ENCODE data around the gene SYT3.
"Not testable (repeated sequence)": the region's sequence is repeated elsewhere in the genome, so short reads cannot be mapped to it uniquely, and the experiment has no call there.

Gene SYT3

DNA sequence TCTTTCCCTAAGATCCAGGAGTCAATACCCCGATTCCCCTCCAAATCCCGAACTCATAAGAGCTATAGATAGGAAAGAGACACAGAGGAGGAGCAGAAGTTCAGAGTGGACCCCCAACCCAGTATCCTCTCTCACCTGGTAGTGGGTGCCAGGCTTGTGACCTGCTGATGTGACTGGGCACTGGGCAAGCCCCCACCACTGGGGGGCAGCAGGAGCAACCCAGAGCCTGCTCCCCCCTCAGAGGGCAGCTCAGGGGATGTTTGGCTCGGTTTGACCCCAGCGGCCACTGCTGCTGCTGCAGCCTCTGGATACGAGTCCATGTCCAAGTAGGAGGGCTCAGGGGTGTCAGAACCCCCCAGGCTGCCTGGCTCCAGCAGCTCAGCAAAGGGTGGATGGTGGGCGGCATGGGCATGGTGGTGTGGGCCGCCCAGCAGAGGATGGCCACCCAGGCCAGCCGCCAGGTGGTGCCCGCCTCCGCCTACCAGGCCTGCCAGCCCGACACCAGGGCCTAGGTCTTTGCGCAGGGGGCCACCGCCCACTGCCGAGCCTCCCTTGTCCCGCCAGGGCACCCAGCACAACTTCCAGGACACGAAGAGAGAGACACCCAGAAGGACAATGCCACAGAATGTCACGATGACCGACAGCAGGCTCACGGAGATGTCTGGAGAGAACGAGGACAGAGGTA lies 7.4 kb downstream of the SYT3 start:
- no peak for DNase-seq

DNA sequence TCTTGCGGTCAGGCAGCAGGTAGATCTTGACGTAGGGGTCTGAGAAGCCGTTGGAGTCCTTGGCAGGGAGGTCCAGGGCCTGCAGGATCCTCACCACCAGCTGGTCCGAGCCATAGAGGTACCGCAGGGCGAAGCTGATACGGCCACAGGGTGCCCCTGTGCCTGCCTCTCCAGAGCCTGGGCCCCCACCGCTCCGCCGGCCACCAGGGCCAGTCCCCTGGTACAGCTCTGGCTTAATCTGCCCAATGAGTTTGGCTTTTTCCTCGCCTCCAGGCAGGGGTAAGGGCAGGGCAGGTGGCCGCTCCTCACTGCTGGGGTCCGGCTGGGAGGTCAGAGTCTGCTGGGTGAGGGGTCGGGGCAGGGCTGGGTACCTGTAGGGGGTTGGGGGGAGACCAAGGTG lies 9.9 kb downstream of the SYT3 start:
- DNase-seq = no peak

DNA sequence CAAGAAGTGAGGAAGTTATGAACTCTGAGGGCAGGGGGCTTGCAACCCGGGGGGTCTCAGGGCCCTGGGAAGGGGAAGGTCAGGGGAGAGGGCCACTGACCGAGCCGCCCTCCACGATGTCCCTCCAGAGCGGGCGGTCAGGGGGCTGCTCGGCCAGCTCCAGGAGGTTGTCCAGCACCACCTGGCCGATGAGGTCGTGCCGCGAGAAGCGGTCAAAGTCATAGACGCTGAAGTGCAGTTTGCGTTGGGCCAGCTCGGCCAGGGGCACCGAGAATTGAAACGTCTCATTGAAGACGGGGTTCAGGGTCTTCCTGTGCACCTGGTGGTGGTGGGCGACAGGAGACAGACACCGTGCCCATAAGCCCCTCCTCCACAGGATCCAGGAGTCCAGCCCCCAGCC lies 10.5 kb downstream of the SYT3 start:
- no peak for DNase-seq

DNA sequence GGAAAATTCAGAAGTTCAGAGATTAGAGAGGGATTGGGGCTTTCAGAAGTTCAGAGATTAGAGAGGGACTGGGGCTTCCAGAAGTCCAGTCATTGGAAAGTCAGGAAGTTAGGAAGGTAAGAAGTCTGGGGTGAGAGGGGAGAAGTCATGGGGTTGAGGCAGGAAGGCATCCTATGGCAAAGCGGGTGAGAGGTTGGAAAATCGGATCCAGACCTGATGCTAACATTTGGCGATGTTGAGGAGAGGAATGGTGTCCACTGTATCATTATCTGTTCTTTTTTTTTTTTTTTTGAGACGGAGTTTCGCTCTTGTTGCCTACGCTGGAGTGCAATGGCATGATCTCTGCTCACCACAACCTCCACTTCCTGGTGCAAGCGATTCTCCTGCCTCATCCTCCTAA lies 11.1 kb downstream of the SYT3 start:
- DNase-seq = no peak

DNA sequence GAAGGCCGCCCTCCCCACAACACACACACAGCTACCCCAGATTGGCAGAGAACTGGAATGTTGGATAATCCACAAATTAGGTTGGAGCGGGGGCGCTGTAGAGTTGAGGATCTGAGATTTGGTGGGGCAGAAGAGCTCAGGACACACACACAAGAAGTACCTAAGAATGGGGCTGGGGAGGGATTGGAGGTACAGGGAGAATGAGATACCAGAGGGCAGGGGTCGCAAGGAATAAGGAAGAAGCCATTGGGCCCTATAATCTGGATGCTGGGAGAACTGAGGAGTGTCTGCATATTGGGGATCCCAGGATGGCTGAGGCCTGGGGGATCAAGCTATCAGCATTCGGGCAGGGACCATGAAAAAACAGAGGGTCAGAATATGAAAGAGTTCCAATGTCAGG lies 11.5 kb downstream of the SYT3 start:
- DNase-seq = no peak

DNA sequence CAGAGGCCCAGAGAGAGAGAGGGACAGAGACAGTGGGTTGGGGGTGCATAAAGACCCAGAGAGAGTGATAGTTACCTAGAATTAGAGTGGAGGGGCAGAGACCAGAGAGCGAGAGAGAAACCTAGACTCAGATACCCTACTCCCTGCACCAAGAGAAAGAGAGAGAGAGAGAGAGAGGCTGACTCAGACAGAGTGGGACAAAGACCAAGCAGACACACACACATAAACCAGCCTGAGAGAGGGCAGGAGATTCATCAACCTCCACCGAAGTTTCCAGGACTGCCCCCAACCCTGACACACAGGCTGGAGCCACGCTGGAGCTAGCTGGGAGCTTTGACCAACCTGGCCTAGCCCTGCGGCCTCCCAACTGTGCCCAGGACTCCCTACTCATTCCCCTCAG lies 12.9 kb downstream of the SYT3 start:
- no peak for DNase-seq

DNA sequence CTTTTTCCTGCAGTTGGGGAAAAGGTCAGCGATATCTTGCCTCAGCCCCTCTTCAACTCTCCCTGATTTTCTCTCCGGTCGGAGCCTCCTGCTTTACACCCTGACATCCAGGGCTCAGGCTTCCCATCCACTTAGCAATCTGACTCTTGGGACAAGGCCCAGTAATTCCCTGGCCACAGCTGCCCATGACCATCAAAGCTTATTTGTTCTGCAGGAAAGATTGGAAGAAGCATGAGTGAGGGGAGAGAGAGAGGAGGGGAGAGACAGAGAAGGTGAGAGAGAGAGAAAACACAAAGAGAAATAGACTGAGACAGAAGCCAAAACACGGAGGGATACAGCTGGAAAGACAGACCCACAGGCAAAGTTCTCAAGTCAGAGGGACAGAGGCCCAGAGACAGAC lies 13.7 kb downstream of the SYT3 start:
- DNase-seq = no peak

DNA sequence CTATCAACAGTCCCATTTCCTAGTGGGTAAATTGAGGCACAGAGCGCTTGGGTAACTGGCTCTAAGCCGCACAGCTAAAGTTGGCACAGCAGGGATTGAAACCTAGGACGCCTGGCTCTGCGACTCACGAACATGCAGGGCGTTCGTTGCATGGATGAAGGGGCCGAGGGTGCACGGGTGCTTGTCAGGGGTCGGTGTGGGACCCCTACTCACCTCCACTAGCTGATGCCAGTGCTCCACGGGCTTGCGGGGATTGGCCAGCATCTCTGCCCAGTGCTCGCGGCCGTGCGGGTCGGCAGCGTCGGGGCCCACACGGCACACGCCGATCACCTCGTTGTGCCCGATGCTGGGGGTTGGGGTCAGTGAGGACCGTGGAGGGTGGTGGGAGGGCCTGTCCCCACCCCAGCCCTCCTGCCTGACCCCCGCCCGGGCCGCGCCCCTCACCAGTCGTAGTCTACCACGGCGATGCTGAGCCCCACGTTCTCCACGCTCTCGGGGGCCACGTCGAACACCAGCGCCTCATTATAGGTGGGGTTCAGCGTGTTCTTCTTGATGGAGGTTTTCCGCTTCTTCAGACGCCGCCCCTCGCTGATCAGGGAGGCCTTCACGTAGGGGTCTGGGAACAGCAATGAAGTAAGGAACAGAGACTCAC lies 14.6 kb downstream of the SYT3 start:
- no peak for DNase-seq

DNA sequence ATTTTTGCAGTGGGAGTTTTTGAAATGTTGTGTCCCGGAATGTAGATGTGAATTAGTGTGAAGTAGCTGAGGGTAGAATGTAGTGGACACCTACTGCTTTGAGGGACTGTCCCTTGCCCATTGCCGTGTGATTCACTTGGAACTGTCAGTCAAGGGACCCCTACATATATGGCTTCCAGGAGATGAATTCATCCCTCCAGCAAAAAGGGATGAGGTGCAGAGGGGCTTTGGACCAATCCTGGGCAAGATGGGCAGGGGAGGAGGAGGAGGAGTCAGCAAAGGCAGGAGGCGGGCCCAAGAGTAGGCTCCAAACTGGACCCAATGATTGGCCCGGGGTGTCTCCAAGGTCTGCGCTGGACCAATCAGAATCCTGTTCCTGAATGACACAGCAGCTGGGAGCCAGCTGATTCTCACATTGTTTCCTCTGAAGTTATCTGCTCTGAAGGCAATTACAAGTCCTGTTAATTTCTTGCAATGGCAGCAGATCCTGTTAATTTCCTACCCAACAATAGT lies 19.2 kb downstream of the SYT3 start:
- DNase-seq = not testable (repeated sequence)

DNA sequence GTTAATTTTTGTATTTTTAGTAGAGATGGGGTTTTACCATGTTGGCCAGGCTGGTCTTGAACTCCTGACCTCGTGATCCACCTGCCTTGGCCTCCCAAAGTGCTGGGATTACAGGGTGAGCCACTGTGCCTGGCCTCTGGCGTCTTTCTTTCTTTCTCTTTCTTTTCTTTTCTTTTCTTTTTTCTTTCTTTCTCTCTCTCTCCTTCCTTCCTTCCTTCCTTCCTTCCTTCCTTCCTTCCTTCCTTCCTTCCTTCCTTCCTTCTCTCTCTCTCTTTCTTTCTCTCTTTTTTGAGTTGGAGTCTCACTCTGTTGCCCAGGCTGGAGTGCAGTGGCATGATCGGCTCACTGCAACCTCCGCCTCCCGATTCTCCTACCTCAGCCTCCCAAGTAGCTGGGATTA lies 20.5 kb downstream of the SYT3 start:
- DNase-seq = not testable (repeated sequence)

DNA sequence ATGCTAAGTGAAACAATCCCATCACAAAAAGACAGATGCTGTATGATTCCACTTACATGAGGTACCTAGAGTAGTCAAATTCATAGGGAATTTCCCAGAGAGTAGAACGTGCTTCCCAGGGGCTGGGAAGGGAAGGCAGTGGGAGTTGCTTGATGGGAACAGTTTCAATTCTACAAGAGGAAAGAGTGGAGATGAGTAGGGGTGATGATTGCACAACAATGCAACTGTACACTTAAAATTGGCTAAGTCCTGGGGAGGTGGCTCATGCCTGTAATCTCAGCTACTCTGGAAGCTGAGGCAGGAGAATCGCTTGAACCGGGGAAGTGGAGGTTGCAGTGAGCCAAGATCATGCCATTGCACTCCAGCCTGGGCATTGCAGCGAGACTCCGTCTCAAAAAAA lies 21.3 kb downstream of the SYT3 start:
- DNase-seq = not testable (repeated sequence)

DNA sequence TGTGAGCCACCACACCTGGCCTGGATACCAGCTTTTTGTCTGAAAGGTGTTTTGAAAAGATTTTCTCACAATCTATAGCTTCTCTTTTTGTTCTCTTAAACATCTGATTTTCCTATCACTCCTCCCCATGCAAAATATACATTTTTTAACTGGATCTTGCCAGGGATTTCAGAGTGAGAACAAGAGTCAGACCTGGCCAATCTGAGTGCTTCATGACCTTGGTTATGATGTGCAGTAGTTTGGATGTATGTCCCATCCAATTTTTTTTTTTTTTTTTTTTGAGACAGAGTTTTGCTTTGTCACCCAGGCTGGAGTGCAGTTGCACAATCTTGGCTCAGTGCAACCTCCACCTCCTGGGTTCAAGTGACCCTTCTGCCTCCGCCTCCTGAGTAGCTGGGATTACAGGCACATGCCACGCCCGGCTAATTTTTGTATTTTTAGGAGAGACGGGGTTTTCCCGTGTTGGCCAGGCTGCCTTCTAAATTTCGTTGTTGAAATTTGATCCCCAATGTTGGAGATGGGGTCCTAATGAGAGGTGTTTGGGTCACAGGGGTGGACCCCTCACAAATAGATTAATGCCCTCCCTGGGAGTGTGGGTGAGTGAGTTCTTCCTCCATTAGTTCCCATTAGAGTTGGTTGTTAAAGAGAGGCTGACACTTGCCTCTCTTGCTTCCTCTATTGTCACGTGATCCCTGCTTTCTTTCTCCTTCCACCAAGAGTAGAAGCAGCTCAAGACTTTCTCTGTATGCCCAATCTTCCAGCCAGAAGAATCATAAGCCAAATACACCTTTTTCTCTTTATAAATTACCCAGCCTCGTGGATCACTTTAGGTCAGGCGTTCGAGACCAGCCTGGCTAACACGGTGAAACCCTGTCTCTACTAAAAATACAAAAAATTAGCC lies 26.9 kb downstream of the SYT3 start:
- not testable (repeated sequence) for DNase-seq

DNA sequence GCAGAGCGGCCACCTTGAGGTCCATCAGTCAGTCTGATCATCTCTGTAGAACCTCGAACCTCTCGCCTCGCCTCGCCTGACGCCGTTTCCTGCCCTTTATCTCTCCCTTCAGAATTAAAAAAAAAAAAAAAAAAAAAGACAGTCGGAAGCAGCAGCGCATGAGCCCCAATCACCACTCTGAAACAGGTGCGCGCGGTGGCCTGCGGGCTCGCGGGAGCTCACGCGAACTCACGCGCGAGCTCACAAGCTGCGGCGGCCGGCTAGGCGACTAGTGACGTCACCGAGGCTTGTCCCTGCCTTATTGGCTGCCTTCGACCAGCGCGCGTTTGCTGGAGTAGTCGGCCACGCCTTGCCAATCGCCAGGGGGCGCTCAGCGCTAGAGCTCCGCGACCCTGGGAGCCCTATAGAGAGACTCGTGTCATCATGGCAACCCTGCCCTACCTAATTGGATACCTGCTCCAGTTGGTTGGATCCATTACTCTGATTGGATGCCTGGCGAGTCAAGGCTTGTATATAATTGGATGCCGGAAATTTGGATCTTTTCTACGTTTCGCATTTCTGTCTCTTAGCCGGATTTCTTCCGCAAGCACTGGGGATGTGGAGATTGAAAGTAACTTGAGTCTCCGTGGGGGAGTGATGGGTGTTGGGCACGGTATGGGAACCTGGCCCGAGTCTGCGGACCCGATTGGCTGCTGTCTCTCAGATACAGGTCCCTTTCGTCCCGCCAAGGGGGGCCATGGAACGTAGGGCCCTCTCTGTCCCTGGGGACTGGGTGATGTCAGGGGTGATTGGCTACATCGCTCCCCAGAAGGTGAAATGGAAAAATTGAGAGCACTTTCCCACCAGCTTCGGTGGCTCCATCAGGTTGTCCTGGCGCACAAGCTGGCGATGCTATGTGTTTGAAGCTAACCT lies 31.6 kb downstream of the SYT3 start:
- DNase-seq = peak; percentile 47

DNA sequence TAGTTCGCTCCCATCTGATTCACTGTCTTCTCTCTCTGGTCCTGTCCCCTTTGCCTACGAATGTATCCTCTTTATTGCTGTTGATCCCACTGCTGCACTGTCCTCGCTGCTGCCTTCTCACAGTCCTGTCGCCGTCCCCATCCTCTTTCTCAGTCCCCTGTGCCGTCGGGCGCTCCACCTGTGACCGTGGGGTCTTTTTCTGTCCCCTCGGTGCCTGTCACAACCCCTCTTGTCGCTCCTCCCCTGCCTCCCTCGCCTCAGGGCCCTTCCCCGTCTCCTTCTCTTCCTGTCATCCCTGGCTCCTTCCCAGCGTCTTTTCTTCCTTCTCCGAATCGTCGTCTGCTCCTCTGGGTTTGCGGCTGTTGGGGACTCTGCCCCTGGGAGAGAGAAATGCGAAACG lies 32.3 kb downstream of the SYT3 start:
- DNase-seq = no peak

DNA sequence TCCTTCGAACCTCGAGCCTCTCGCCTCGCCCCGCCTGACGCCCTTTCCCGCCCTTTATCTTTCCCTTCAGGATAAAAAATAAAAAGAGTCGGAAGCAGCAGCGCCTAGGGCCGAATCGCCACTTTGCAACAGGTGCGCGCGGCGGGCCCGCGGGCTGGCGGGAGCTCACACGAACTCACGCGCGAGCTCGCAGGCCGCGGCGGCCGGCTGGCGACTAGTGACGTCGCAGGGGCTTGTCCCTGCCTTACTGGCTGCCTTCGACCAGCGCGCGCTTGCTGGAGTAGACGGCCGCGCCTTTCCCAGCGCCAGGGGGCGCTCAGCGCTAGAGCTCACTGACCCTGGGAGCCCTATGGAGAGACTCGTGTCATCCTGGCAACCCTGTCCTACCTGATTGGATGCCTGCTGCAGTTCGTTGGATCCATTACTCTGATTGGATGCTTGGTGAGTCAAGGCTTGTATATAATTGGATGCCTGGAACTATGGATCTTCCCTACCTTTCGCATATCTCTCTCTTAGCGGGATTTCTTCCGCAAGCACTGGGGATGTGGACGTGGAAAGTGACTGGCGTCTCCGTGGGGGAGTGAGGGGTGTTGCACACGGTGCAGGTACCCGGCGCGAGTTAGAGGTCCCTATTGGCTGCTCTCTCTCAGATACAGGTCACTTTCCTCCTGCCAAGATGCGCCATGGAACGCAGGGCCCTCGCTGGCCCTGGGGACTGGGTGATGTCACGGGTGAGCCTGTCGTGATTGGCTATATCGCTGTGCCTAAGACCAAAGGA lies 33.4 kb downstream of the SYT3 start:
- not testable (repeated sequence) for DNase-seq

DNA sequence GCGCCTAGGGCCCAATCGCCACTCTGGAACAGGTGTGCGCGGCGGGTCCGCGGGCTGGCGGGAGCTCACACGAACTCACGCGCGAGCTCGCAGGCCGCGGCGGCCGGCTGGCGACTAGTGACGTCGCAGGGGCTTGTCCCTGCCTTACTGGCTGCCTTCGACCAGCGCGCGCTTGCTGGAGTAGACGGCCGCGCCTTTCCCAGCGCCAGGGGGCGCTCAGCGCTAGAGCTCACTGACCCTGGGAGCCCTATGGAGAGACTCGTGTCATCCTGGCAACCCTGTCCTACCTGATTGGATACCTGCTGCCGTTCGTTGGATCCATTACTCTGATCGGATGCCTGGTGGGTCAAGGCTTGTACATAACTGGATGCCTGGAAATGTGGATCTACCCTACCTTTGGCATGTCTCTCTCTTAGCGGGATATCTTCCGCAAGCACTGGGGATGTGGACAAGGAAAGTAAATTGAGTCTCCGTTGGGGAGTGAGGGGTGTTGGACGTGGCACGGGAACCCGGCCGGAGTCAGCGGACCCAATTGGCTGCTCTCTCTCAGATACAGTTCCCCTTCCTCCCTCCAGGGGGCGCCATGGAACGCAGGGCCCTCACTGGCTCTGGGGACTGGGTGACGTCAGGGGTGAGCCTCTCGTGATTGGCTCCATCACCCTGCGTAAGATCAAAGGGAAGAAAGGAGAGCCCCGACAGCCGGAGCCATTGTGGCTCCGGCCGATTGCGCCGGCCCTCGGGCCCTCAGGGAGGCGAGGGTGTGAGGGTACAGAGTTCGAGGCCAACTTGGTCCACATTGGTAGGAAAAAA lies 35.2 kb downstream of the SYT3 start:
- DNase-seq = not testable (repeated sequence)

DNA sequence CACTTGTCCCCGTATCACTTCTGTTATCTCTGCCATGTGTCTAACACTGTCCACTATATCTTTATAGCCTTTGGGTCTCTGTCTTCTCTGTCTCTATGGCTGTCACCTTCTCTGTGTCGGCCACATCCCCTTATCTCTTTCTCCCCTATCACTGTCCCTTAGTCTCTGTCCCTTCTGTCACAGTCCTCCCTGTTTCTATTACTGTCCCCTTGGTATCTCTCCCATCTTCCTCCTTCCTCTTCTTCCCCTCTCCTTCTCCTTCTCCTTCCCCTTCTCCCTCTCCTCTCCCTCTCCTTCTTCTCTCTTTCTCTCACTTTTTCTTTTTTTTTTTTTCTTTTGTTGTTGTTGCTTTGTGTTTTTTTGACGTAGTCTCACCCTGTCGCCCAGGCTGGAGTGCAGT lies 36.7 kb downstream of the SYT3 start:
- no peak for DNase-seq

DNA sequence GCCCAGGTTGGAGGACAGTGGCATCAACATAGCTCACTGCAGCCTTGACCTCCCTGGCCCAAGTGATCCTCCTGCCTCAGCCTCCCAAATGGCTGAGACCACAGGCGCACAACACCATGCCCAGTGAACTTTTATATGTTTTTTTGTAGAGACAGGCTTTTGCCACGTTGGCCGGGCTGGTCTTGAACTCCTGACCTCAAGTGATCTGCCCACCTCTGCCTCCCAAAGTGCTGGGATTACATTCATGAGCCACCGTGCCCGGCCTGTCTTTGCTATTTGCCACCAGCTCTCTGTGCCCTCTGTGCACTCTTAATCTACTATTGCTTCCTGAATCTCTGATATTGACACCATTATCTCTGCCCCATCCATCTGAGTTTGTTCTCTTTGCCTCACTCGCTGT lies 37.2 kb downstream of the SYT3 start:
- DNase-seq = no peak

DNA sequence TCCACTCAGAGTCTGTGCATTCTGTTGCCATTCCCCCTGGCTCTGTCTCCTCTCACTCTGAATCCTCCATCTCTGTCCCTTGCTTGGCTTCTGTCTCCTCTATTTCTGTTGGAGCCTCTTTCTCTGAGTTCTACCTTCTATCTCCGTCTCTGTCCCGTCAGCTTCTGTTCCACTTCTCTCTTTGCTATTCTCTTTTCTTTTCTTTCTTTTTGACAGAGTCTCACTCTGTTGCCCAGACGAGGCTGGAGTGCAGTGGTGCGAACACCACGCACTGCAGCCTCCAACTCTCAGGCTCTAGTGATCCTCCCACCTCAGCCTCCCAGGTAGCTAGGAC lies 37.6 kb downstream of the SYT3 start:
- no peak for DNase-seq

DNA sequence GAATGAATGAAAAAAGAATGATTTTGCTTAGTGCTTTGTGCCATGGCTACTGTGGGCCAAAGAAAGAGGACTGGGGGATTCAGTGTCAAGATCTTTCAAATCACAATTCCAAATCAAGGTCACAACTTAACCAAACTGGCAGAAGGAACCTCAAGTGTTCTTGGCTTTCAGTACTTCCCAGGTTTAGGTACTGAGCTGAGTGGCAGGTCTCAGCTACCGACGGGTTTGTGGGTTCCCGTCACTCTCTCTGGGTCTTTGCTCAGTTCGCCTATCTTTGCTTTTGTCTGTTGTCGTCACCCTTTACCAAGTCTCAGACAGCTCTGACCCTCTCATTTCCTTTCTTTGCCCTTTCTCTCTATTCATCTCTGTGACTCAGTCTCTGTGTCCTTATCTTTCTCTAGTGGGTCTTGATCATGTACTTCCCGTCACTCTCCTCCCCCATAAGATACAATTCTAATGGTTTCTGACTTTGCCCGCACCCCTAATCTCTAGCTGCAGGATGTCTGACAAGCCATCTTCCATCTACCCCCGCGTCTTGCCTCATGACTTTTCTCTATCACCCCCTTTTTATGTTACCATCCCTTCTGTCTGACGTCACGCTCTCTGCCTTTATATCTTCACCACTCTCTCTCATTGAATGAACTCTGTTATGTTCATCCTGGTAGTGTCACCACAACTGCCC lies 38.1 kb downstream of the SYT3 start:
- DNase-seq = no peak

Data from CD4-positive, alpha-beta T cell treated with Interleukin-4 for 4 hours (primary cell).